Measurements from ENCODE around the gene VTI1A.
"Not testable (repeated sequence)": the region's sequence is repeated elsewhere in the genome, so short reads cannot be mapped to it uniquely, and the experiment has no call there.

DNA sequence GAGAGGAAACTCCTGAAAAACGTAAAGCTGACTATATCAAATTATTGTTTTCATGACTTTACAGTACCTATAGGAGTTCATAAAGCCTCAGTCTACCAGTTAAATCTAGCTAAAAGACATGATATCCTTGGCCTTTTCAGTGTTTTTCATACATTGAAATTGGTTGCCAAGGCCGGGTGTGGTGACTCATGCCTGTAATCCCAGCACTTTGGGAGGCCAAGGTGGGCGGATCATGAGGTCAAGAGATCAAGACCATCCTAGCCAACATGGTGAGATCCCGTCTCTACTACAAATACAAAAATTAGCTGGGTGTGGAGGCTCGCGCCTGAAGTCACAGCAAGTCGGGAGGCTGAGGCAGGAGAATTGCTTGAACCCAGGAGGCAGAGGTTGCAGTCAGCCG is 53.0 kb downstream of the VTI1A start:
- TF ChIP-seq CTCF, POLR2A (IDR thresholded peaks at IDR 0.05): not testable (repeated sequence)

Data from uterus (tissue), 2 donors.